22Rv1 (cell line): ENCODE results near the gene LRRC8D.

Source experiments
- H3K27ac ChIP-seq: fragments of 450-650 bp; 2 replicates; pipeline ENCODE4 v1.5.1; 2017
- CTCF ChIP-seq: fragments of 450-650 bp; IDR thresholded peaks from 2 replicates; pipeline ENCODE4 v1.5.1; 2017; ENCODE audit warnings: mild to moderate bottlenecking
- ZFX ChIP-seq: fragments of 450-650 bp; IDR thresholded peaks from 2 replicates; pipeline ENCODE4 v1.6.1; 2017; ENCODE audit warnings: antibody characterized with exemption, borderline replicate concordance

LRRC8D gene

GRCh38 chr1:89872567-89872966 lies 51.7 kb downstream of the LRRC8D start:
- no peak overlapping the region for H3K27ac ChIP-seq
- TF ChIP-seq CTCF (no peak), ZFX (no peak)

GRCh38 chr1:89873288-89873687 lies 52.5 kb downstream of the LRRC8D start:
- no peak for TF ChIP-seq ZFX
- no peak for TF ChIP-seq CTCF
- H3K27ac ChIP-seq, result no peak overlapping the region

GRCh38 chr1:89873770-89874169 lies 52.9 kb downstream of the LRRC8D start:
- no peak for TF ChIP-seq CTCF
- H3K27ac ChIP-seq, result no peak overlapping the region

- TF ChIP-seq ZFX, result no peak
- no peak for TF ChIP-seq CTCF
- no peak overlapping the region for H3K27ac ChIP-seq
These were observed 55.6 kb downstream of the LRRC8D start for GRCh38 chr1:89876463-89876862.

GRCh38 chr1:89877756-89878155 lies 56.9 kb downstream of the LRRC8D start:
- H3K27ac ChIP-seq, result no peak overlapping the region
- no peak for TF ChIP-seq CTCF
- TF ChIP-seq ZFX, result no peak

- TF ChIP-seq ZFX (no peak), CTCF (no peak)
- H3K27ac ChIP-seq, result no peak overlapping the region
These were observed 57.4 kb downstream of the LRRC8D start for GRCh38 chr1:89878256-89878655.

GRCh38 chr1:89880679-89881078 lies 59.8 kb downstream of the LRRC8D start:
- no peak for TF ChIP-seq ZFX
- TF ChIP-seq CTCF, result no peak
- no peak overlapping the region for H3K27ac ChIP-seq
